ENCODE measurements around the gene DTNBP1.
"Not testable (repeated sequence)": the region's sequence is repeated elsewhere in the genome, so short reads cannot be mapped to it uniquely, and the experiment has no call there.

DTNBP1 gene

GRCh38 chr6:15557174-15557573 lies 105.7 kb downstream of the DTNBP1 start:
- no peak for DNase-seq (ENCODE audit: low read depth in 3 of 3)

DNA sequence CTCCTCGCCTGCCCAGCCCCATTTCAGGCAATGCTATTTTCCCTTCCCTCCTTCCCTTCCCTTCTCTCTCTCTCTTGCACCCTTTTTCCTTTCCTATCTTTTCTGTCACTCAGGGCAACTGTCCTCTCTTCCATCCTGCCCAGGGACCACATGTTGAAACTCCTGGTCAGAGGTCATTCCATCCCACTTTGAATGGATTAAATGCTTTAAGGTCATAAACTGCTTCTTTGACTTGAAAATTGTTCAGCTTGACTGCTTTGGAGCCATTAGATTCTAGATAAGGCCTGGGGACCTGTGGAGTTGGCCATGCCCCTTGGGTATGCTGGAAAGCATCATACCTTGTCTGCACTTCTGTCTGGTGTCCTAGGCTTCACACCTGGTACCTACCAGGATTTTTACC lies 106.1 kb downstream of the DTNBP1 start:
- DNase-seq (ENCODE audit: low read depth in 3 of 3): no peak

DNA sequence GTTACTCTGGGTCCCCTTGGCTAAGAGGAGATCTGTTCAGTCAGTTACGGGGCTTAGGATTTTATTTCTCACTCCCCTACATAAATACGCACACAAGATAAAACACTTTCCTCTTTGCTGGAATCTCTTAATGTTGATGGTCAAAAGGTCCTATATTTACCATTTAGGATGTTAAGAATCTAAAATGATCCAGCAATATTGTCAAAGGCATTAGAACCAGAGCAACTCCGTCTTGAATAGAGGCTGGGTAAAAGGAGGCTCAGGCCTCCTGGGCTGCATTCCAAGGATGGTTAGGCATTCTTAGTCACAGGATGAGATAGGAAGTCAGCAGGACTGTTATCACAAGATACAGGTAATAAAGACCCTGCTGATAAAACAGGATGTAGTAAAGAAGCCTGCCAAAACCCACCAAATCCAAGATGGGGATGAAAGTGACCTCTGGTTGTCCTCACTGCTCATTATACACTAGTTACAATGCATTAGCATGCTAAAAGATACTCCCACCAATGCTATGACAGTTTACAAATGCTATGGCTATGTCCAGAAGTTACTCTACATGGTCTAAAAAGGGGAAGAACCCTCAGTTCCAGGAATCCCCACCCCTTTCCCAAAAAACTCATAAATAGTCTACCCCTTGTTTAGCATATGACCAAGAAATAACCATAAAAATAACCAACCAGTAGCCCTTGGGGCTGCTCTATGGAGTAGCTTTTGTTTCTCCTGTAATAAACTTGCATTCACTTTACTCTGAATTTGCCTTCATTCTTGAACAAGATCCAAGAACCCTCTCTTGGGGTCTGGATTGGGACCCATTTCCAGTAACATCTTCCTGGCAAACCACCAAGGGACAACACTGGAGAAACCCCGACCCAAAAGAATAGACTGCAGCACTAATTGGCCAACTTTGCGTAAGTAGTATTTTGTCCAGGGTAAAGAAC lies 107.5 kb downstream of the DTNBP1 start:
- no peak for DNase-seq (ENCODE audit: low read depth in 3 of 3)

GRCh38 chr6:15554728-15555100 lies 108.1 kb downstream of the DTNBP1 start:
- no peak for DNase-seq (ENCODE audit: low read depth in 3 of 3)

GRCh38 chr6:15553736-15554294 lies 109.0 kb downstream of the DTNBP1 start:
- no peak for DNase-seq (ENCODE audit: low read depth in 3 of 3)

DNA sequence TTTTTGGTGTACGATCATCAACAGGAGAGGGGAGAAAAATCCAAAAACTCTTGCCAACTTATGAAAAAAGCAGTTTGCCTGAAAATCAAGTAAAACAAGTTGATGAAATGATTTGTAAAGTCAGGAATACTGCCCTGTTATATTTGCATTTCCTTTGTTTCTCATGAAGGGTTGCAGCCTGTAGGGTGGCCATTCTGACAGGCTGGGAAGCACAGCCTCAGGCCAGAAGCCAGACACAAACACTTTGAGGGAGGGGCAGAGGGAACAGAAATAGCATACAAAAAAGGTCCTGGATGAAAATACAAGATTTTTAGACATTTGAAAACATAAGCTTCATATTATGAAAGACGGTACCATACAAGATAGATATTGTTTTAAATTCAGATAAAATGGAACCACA lies 109.8 kb downstream of the DTNBP1 start:
- no peak for DNase-seq (ENCODE audit: low read depth in 3 of 3)

GRCh38 chr6:15551798-15552197 lies 111.0 kb downstream of the DTNBP1 start:
- no peak for DNase-seq (ENCODE audit: low read depth in 3 of 3)

GRCh38 chr6:15551262-15551661 lies 111.6 kb downstream of the DTNBP1 start:
- DNase-seq (ENCODE audit: low read depth in 3 of 3): no peak

- DNase-seq (ENCODE audit: low read depth in 3 of 3): no peak
Measured at GRCh38 chr6:15550546-15551123, 112.2 kb downstream of the DTNBP1 start.

DNA sequence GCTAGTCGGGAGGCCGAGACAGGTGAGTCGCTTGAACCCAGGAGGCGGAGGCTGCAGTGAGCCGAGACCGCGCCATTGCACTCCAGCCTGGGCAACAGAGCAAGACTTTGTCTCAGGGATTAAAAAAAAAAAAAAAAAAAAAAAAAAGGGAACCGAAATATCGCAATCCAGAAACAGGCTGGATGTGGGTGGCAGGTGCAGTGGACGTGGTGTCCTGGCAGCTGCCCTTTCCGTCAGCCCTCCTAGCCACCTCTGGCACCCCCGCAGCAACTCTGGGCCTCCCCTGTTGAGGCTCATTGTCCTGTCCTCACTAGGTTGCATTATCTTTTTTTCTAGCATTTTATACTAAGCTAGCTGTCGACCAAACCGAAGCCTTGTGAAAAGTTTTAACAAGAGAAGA lies 113.5 kb downstream of the DTNBP1 start:
- DNase-seq (ENCODE audit: low read depth in 3 of 3): no peak

GRCh38 chr6:15547400-15547799 lies 115.4 kb downstream of the DTNBP1 start:
- no peak for DNase-seq (ENCODE audit: low read depth in 3 of 3)

DNA sequence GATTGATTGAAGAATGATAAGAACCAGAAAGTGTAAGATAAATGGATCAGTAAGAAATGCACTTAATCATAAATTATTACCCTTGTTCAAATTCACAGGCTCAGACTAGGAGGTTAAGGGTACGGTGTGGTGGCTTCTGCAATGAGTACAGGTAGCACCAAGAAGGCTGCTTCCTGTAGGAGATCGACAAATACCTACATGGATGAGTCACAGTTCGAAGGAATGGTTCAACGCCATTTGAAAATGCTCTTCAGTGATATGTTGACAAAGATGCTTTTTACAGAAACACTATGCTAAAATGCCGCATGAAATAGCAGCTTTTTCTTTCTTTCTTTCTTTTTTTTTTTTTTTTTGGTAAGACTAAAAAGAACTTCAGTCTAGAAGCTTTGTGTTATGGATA lies 116.2 kb downstream of the DTNBP1 start:
- DNase-seq (ENCODE audit: low read depth in 3 of 3): no peak

DNA sequence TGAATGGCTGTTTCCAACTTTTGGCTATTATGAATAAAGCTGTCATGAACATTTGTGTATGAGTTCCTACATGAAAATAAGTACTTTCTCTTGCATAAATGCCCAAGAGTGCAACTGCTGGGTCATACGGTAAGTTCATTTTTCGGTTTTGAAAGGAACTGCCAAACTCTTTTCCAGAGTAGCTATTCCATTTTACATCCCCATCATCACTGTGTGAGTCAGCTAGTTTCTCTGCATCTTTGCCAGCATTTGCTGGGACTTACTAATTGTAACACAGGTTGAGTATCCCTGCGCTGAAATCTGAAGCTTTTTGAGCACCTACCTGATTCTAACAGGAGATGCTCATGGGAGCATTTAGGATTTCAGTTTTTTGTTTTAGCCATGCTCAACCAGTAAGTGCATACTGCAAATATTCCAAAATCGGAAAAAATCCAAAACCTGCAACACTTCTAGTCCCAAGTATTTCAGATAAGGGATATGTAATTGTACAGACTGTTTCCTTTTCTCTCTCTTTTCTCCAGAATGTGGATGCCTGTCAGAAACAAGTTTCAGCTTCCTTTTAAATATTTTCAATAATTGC lies 118.4 kb downstream of the DTNBP1 start:
- no peak for DNase-seq (ENCODE audit: low read depth in 3 of 3)

GRCh38 chr6:15543332-15543917 lies 119.4 kb downstream of the DTNBP1 start:
- DNase-seq (ENCODE audit: low read depth in 3 of 3): not testable (repeated sequence)

DNA sequence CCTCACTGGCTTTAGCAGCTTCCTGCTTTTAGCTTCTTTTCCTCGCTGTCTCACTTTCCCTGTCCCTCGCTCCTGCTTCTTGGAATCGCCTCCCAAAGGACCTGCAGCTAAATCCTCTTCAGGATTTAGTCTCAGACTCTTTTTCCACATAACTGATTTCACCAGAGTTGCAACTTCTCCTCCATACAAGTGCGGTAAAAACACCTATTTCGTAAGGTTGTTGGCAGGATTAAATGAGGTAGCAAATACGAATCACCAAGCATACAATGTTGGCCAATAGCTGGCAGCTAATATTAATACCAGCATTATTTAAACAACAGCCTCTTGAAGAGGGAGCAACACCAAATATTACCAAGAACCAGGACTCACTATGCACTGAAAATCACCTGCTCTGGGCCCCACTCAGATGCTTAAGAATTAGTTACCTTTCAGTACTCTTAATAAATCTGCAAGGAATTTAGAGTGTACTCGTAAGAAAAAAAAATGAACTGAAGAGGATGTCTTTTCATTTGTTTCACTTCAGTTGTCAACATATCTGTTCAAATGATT lies 123.0 kb downstream of the DTNBP1 start:
- DNase-seq (ENCODE audit: low read depth in 3 of 3): no peak

GRCh38 chr6:15538766-15539495 lies 123.9 kb downstream of the DTNBP1 start:
- DNase-seq (ENCODE audit: low read depth in 3 of 3): no peak

- DNase-seq (ENCODE audit: low read depth in 3 of 3): no peak
Measured at GRCh38 chr6:15538106-15538505, 124.7 kb downstream of the DTNBP1 start.

GRCh38 chr6:15536198-15536955 lies 126.5 kb downstream of the DTNBP1 start:
- DNase-seq (ENCODE audit: low read depth in 3 of 3): no peak

- DNase-seq (ENCODE audit: low read depth in 3 of 3): no peak
Measured at GRCh38 chr6:15535495-15536197, 127.2 kb downstream of the DTNBP1 start.

DNA sequence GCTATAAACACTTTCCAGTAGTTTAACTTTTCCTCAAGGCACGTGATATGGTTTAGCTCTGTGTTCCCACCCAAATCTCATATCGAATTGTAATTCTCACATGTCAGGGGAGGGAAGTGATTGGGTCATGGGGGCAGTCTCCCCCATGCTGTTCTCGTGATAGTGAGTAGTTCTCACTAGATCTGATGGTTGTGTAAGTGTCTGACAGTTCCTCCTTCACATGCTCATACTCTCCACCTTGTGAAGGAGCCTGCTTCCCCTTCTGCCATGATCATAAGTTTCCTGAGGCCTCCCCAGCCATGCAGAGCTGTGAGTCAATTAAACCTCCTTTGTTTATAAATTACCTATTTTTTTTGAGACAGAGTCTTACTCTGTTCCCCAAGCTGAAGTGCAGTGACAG lies 127.9 kb downstream of the DTNBP1 start:
- DNase-seq (ENCODE audit: low read depth in 3 of 3): no peak

All from stimulated activated CD4-positive, alpha-beta T cell treated with anti-CD3 and anti-CD28 coated beads, TNF-alpha, amount 100 ng/mL, for 48 hours (primary cell).